BE2C (cell line): Measurements from ENCODE around the gene HMX1.

Experiments used
- DNase-seq: peaks from one replicate; pipeline ENCODE4 v3.0.0-alpha.2; 2020
- H3K27me3 ChIP-seq: fragments of 250-450 bp; sonication (Bioruptor Pico); 2 replicates; pipeline ENCODE4 v1.5.1; 2020; ENCODE audit warnings: mild to moderate bottlenecking
- H3K36me3 ChIP-seq: fragments of 250-450 bp; sonication (Bioruptor Pico); 2 replicates; pipeline ENCODE4 v1.5.1; 2020; ENCODE audit warnings: mild to moderate bottlenecking
- H3K4me1 ChIP-seq: fragments of 250-450 bp; sonication (Bioruptor Pico); 2 replicates; pipeline ENCODE4 v1.5.1; 2020
- H3K4me3 ChIP-seq: 2 replicates; pipeline ENCODE4 v1.5.1; 2011; ENCODE audit warnings: low read depth, low read length
- H3K9me3 ChIP-seq: fragments of 250-450 bp; sonication (Bioruptor Pico); 2 replicates; pipeline ENCODE4 v1.5.1; 2020
- TF ChIP-seq, protein P1 (sequence below): IDR thresholded peaks from 2 replicates; pipeline ENCODE4 v1.5.1; 2012; ENCODE audit warnings: mild to moderate bottlenecking, low read depth, low read length

Gene HMX1

DNA sequence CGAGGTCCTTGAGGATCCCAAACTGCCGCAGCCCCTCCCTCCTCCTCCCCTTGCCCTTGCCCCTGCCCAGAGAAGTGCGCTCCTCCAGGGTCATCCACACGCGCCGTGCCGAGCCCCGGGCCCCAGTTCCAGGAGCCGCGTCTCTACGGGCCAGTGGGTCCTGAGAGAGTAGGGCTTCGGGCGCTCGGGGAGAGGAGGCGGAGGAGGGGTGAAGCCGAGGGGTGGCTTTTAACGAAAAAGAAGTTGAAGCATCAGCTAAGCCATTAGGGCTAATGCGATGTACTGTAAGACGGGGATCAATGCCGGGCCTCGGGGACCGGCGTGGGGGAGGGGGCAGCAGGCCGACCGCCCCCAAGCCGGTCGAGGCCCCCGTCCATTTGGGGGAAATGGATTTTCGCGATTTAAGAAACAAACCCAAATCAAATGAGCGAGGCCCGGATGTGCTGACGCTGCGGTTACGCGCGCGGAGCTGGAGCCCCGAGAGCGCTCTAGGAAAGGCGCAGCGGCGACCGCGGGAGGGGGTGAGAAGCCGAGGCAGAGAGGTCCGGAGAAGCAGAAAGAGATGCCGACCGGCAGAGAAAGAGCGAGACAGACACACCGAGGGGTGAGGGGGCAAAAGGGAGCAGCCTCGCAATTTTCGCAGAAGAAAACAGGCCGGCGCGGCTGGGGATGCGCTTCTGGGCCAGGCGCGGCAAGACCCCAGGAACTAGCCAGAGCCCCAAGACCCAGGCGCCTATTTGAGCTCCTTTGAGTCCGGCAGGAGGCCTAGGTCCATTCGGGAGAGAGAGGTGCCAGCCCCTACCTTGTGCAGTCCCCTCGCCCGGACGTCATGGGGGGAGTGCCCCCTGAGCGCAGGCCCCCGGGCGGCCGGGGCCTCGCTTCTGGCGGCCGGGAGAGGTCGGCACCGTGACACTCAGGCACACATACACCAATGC lies 13.6 kb downstream of the HMX1 start:
- Histone ChIP-seq H3K27me3 (no peaks in the 10 kb centered on the region), H3K4me1 (peaks cover 16% of the 10 kb centered on the region), H3K4me3 (no peak overlapping the region), H3K36me3 (no peaks in the 10 kb centered on the region; the same call in 1 of the 2 replicates), H3K9me3 (no peaks in the 10 kb centered on the region)
- TF ChIP-seq, protein P1, sequence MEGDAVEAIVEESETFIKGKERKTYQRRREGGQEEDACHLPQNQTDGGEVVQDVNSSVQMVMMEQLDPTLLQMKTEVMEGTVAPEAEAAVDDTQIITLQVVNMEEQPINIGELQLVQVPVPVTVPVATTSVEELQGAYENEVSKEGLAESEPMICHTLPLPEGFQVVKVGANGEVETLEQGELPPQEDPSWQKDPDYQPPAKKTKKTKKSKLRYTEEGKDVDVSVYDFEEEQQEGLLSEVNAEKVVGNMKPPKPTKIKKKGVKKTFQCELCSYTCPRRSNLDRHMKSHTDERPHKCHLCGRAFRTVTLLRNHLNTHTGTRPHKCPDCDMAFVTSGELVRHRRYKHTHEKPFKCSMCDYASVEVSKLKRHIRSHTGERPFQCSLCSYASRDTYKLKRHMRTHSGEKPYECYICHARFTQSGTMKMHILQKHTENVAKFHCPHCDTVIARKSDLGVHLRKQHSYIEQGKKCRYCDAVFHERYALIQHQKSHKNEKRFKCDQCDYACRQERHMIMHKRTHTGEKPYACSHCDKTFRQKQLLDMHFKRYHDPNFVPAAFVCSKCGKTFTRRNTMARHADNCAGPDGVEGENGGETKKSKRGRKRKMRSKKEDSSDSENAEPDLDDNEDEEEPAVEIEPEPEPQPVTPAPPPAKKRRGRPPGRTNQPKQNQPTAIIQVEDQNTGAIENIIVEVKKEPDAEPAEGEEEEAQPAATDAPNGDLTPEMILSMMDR: no peak
- DNase-seq: no peak

GRCh38 chr4:8856835-8857621 lies 14.6 kb downstream of the HMX1 start:
- Histone ChIP-seq H3K9me3 (no peaks in the 10 kb centered on the region), H3K36me3 (no peaks in the 10 kb centered on the region; the same call in 1 of the 2 replicates), H3K4me1 (peaks cover 16% of the 10 kb centered on the region), H3K4me3 (no peak overlapping the region), H3K27me3 (no peaks in the 10 kb centered on the region)
- TF ChIP-seq, protein P1: no peak
- no peak for DNase-seq

GRCh38 chr4:8855818-8856245 lies 15.8 kb downstream of the HMX1 start:
- TF ChIP-seq, protein P1: peak; percentile 79
- Histone ChIP-seq H3K36me3 (no peaks in the 10 kb centered on the region; the same call in 1 of the 2 replicates), H3K4me3 (peak overlapping the region; percentile 11; the same call in 1 of the 2 replicates), H3K27me3 (no peaks in the 10 kb centered on the region), H3K4me1 (peaks cover 16% of the 10 kb centered on the region), H3K9me3 (no peaks in the 10 kb centered on the region)
- DNase-seq: peak; percentile 85

GRCh38 chr4:8854931-8855330 lies 16.7 kb downstream of the HMX1 start:
- peaks cover 16% of the 10 kb centered on the region for H3K4me1 ChIP-seq
- no peaks in the 10 kb centered on the region for H3K9me3 ChIP-seq
- H3K36me3 ChIP-seq: no peaks in the 10 kb centered on the region
- TF ChIP-seq, protein P1: no peak
- H3K4me3 ChIP-seq: peak overlapping the region; percentile 11
- no peaks in the 10 kb centered on the region for H3K27me3 ChIP-seq
- DNase-seq: peak; percentile 51

GRCh38 chr4:8854016-8854415 lies 17.6 kb downstream of the HMX1 start:
- Histone ChIP-seq H3K4me3 (no peak overlapping the region), H3K27me3 (no peaks in the 10 kb centered on the region), H3K9me3 (no peaks in the 10 kb centered on the region), H3K4me1 (peaks cover 16% of the 10 kb centered on the region), H3K36me3 (no peaks in the 10 kb centered on the region)
- TF ChIP-seq, protein P1: no peak
- DNase-seq: no peak
